Activated T-cell treated with anti-CD3 and anti-CD28 coated beads for 24 hours (primary cell): ENCODE results near the gene KLF16.

Source experiments
- DNase-seq: peaks from one replicate; pipeline ENCODE4 v3.0.0-alpha.2; 2020; ENCODE audit warnings: low read depth

The KLF16 gene

GRCh38 chr19:1855040-1855827 is 8.1 kb downstream of the KLF16 start:
- peak; percentile 70 for DNase-seq

GRCh38 chr19:1854542-1855039 is 8.8 kb downstream of the KLF16 start:
- DNase-seq, result no peak

DNA sequence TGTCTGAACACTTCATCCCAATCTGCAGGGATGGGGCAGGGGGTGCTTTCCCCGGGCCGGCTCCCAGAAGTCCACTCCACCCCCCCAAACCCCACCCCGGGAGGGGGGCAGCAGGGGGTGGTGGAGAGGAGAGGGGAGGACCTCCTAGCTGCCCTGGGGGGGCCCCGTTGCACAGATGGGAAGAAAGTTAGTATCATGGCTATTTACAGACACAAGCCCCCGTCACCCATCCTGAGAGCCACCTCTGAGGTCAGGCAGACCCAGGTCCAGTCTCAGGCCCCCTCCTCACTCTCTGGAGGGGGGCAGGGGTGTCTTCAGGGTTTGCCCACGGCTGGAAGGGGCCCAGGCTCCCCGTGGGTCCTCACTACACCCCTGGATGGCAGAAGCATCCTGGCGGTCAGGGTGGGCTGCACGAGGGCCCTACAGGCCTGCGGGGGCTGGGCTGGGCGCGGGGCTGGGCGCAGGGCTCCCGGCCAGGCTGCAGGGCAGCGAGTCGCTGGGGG is 9.3 kb downstream of the KLF16 start:
- DNase-seq, result no peak

DNA sequence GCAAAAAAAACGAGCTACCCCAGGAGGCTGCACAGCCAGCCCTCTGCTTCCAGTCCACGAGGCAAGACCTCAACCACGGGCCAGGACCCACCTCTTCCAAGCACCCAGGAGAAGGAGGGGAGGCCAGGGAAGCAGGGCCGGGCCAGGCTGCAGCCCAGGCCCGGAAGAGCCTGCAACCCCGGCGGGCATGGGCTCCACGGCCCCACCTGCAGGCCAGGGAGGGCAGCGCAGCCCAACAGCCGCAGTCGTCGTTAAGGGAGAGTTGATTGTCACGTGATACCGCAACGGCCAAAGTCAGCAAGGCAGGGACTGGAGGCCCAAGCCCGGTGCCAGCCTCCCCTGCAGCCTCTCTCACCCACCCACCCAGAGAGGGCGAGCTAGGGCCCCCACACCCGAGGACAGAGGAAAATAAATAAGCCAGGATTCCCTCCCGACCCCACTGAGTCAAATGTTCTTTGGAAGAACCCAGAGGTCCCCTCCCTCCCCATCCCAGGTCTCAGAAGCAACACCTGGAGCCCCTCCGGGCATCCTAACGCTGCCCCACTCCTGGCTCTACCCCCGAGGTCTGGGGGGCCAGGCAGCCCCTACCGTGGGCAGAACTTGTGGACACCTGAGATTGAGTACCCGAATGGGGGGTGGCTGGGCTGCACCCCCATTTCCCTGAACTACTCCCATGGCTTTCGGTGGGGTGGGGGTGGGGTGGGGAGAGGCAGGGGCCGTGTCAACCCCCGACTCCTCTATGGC is 9.9 kb downstream of the KLF16 start:
- peak; percentile 71 for DNase-seq

DNA sequence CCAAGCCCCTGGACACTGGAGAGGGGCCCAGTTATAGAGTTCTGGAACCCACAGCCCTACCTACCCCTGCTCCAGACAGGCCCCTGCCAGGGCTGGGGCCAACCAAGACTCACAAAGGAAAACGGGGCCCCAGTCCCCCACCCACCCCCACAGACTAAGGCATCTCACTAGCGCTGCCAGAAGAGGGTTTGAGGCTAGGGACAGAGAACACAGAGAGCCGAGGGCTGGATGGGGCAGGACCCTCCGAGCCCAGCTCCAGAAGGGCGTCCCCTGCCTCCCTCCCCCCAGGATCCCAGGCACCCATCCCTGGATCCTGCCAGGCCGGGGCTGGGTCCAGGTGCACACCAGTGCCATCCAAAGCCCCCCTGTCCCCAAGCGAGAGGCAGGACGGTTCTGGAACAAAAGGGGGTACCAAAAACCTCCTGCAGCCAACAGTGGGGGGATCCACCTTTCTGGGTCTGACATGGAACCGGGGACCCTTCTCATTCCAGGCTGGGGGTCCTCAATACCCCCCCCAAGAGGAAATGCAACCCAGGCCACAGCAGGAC is 10.7 kb downstream of the KLF16 start:
- DNase-seq, result no peak

DNA sequence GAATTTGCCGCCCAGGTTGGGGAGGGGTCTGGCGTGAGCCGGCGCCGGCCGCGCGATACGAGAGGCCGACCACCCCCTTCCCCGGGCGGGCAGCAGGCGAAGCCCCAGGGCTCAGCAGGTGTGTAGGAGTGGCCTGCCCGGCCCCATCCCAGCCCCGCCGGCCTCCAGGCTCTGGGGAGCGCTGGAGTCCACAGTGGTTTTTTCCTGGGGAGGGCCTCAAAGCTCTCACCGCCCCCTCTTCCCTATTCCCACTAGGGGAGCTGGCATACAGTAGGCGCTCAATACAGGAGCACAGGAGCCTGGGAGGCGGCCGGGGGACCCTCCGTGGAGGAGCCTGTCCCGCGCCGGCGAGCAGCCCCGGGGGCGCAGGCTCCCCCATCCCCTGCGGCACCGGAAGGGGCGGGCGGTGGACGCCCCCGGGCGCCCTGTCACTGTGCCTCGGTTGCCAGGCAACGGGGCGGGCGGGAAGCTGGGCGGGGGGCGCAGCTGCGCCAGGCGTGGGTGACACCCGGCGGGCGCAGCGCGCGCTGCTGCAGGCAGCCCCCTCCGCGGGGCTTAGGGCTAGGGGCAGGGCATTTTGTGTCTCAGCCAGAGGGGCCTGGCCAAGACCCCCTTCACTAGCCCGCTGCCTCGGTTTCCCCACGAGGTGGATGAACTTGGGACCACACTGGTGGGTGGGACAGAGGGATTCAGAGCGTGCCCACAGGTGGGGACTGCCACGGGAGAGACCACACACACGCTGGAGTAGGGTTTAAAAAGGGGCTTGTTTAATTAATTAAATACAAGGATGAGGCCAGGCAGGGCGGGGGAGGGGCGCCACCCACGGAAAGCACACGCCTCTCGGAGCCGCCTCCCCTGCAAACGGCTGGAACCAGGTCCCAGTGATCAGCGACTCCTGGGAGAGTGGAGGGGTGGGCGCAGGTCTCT is 11.5 kb downstream of the KLF16 start:
- no peak for DNase-seq

- DNase-seq, result no peak
Measured at GRCh38 chr19:1850809-1851653, 12.3 kb downstream of the KLF16 start.

- DNase-seq, result no peak
Measured at GRCh38 chr19:1849886-1850398, 13.4 kb downstream of the KLF16 start.

DNA sequence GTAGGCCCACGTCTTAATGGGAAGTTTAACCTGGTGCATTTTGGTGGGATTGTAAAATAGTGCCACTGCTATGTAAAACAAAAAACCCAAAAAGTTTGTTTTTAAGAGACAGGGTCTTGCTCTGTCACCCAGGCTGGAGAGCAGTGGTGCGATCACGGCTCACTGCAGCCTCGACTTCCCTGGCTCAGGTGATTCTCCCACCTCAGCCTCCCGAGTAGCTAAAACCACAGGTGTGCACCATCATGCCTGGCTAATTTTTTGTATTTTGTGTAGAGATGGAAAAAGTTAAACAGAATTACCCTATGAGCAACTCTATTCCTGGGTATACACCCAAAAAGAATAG is 14.3 kb downstream of the KLF16 start:
- DNase-seq, result no peak

DNA sequence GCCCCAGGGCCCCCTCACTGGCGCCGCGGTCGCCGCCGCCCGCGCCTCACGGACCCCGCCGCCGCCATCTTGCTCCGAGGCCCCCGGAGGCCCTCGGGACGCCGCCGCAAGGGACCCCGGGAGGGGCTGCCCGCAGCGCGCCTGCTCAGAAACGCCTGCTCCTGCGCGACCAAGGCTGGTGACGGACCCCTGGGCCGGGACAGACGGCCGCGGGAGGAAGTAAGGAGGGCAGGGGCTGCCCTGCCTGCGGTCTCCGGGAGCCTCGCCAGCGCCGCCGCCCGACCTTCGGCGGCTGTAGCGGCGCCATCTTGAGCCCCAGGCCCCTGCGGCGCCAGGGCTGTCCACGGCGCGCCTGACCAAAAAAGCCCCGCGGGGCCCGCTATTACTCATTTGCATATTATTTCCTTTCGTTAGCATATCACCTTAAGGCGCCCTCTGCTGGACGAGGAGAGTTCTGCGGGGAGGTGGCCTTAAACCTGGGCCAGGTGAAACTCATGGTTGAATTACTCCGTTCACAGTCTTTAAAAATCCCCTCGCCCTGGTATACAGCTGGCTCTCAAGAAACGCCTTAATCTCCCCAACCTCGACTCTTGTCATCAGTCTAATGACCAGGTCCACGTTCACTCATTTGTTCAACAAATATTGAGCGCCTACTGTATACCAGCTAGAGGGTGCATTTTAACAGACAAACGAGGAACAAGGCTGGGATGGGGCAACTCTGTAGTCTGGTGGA is 14.8 kb downstream of the KLF16 start, which contains the start of gene REXO1:
Gene REXO1, minus strand, starts transcription at position 85 of the 733 bp plus-strand sequence. CDS start 125 bp downstream, outside the sequence.
- peak; percentile 95 for DNase-seq

- no peak for DNase-seq
Measured at GRCh38 chr19:1847684-1848398, 15.5 kb downstream of the KLF16 start.

- no peak for DNase-seq
Measured at GRCh38 chr19:1847348-1847683, 16.1 kb downstream of the KLF16 start.

GRCh38 chr19:1846517-1847204 is 16.7 kb downstream of the KLF16 start:
- DNase-seq, result no peak

DNA sequence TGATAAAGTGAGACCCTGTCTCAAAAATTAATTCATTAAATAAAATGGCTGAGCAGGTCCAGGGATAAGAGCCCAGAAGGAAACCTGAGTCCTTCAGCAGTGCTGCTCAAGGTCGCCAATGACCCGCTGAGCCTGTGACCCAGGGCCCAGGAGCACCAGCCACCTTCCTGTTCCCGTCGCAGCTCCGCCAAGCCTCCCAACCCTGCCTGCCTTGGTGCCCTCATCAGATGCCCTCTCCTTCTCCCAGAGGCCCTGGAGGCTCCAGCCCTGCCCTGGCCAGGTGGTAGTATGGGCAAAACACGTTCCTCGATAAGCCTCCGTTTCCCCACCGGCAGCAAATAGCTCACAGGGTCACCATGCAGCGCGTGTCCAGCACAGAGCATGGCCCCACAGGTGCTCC is 17.7 kb downstream of the KLF16 start:
- DNase-seq, result no peak

DNA sequence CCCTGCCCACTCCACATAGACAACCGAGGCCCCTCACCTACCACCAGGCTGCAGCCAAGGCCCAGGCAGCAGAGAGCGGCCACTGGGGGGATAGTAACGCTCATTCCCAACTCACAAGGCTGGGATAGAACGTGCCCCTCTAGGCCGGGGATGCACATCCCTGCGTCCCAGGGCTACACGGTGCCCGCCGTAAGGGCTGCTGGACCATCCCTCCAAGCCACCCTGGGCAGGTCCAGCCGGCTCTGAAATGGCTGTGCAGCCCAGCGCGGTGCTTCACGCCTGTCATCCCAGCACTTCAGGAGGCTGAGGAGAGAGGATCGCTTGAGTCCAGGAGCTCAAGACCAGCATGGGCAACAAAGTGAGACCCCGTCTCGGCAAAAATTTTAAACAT is 18.3 kb downstream of the KLF16 start:
- DNase-seq, result no peak

DNA sequence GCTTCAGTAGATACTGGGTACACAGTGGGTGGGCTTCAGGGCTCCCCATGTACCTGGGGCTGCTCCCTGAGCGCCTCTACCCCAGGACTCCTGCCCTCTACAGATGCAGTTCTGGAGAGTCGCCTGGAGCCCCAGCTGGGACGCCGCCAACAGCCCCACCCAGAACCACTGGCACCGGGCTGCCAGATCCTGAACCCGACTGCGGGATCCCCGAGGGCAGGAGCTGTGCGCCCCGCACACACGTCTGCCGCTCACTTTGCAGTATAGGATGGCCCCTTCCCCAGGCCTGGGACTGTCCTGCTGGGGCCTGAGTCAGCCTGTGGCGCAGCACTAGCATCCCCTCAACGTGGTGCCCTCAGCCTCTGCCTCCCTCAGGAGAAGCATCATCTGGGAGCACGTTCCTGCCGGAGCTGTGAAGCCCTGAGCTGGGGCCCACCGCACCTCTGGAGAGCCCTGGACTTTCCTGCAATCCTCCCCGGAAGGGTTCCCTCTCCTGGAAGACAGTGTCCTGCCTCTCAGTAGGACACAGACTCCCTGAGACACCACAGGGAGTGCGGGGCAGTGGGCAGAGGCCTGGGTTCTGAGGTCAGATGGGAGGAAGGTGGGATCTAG is 18.8 kb downstream of the KLF16 start:
- no peak for DNase-seq

DNA sequence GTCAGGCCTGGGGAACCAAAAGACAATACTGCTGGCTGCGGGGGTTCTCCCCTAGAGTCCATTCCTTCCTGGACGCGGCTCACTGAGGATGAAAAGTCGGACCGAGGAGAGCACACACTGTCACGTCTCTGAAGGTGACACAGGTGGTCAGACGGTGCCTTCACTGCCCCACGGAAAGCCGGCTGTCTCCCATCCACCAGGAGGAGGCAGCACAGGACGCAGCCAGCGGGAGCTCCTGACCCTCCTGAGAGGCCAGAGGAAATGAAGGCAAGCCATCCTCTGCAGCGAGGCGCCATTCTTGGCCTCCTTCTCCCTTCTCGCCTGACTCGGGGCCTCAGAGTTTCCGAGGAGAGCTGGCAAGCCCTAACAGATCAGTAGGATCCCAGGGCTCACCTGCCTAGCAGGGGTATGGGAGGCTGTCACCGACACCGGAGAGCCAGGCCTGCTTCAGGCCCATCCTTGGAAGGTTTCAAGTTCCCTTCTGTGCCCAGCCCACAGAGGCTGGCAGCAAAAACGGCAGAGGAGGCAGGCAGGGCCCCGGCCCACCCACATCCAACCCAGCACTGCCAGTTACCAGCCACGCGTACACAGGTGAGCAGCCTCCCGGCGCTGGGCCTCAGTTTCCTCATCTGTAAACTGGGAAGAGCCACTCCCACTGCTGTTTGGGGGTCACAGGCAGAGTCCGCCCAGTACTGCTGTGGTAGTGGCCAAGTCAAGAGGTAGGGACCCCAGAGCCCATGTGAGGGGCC is 19.6 kb downstream of the KLF16 start:
- no peak for DNase-seq

GRCh38 chr19:1843116-1843515 is 20.3 kb downstream of the KLF16 start:
- DNase-seq, result no peak
